KOPT-K1 (cell line): ENCODE data around the gene COTL1.
"Not testable (repeated sequence)": the region's sequence is repeated elsewhere in the genome, so short reads cannot be mapped to it uniquely, and the experiment has no call there.

Source experiments
- H3K27ac ChIP-seq: fragments of 200-600 bp; sonication (generic); 2 replicates; pipeline ENCODE4 v1.5.1; 2016; ENCODE audit warnings: antibody characterized with exemption, mild to moderate bottlenecking, low read depth, low read length; ENCODE audit not compliant: poor library complexity, severe bottlenecking
- H3K36me3 ChIP-seq: fragments of 200-600 bp; sonication (generic); 2 replicates; pipeline ENCODE4 v1.5.1; 2017; ENCODE audit warnings: antibody characterized with exemption, mild to moderate bottlenecking, low read length, moderate library complexity; ENCODE audit not compliant: insufficient read depth
- H3K9me3 ChIP-seq: fragments of 200-600 bp; sonication (generic); 2 replicates; pipeline ENCODE4 v1.5.1; 2017; ENCODE audit warnings: antibody characterized with exemption, low read length, mild to moderate bottlenecking; ENCODE audit not compliant: insufficient read depth, poor library complexity, severe bottlenecking

COTL1 gene

DNA sequence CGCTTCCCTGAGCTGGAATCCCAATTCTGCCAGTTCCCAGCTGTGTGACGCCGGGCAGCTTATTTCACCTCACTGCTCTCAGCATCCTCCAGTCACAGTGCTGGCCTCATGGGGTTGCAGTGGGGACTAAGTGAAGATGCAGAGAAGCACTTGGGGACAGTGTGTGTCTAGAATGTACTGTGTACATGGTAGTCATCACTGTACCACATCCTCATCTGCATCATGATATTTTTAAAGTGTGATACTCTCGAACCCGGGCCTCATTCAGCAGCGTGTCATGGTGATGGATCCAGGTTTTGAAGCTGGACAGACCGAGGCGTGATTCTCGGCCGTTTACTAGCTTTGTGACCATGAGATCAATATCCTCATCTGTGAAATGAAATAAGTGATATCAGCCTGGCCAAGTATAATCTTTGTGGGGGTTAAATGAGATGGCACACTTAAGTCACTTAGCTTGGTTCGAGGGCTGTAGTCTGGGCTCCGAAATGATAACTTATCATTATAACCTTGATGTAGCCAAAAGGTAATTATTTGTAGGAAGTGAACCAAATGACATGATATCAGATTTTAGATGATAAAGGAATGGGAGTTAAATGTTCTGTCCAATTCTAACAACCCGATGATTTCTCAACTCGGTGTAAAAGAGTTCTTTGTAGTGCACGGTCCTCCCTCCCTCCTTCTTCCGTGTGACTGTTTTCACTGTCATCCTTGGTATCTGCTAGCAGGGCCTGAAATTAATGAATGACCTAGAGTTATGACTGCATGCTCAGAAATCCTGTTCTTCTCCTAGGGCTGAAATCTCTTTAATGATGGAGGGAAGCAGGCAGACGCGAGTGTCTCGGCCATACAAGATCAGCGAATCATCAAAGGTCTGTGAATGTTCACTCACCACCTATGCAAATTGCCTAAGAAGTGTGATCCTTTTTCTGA lies 32.4 kb upstream of the COTL1 start:
- H3K27ac ChIP-seq: no peak overlapping the region
- H3K9me3 ChIP-seq: peaks cover 3% of the 10 kb centered on the region
- H3K36me3 ChIP-seq: no peaks in the 10 kb centered on the region

DNA sequence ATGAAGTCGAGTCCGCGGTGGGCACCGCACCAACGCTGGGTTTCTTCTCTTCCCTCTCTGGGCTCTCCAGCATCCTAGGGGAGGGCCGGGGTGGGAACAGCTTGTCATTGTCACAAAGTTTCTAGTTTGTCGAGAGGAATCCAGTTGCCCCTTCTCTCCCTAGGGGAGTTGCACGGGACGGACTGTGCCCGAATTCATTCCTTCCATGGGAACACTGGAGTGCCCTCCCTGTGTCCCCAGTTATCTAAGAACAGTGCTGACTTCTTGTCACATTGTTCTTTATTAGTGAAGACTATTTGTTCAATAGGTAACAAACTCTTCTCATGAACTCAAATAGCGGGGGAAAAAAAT lies 31.6 kb upstream of the COTL1 start:
- H3K27ac ChIP-seq: no peak overlapping the region
- H3K9me3 ChIP-seq: peaks cover 3% of the 10 kb centered on the region
- H3K36me3 ChIP-seq: no peaks in the 10 kb centered on the region

DNA sequence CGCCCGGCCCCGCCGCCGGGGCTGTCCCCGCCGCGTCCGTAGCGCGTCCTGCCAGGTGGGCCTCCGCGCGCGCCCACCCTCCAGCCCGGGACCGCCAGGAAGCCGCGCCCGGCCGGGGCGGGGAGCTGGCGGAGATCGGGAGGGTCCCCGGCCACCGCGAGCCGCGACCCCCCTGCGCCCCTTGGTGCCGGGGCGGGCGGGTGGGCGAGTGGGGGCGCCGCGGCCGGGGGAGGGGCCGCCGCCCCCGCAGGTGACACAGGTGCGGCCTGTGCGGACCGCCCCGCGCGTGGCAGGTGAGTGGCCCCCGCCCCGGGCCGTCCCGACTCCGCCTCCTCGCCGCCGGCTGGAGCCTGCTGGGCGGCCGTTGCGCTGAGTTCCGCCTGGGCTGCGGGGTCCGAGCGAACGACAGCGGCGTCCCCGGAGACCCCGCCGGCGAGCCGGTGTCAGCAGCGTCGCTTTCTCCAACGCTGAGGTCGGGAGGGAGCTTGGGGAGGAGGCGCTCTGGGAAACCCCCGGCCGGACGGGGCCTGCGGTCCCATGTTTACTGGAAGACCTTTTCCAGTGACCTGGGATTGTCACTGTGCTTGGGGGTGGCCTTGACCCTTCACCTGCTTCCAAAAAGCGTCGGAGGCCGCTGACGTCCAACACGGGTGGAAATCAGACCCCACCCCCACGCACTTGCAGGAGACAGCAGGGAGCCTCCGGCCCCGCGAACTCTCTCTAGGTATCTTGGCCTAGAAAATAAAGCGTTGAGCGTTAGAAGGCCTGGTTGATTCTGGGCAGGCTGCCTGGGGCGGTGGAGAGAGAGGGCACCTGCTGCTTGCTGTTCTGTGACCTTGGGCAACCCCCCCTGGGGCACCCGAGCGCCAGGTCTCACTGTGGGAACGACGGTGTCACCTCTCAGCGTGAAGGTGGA lies 31.0 kb upstream of the COTL1 start:
- Histone ChIP-seq H3K36me3 (no peaks in the 10 kb centered on the region), H3K9me3 (peaks cover 3% of the 10 kb centered on the region), H3K27ac (no peak overlapping the region)

DNA sequence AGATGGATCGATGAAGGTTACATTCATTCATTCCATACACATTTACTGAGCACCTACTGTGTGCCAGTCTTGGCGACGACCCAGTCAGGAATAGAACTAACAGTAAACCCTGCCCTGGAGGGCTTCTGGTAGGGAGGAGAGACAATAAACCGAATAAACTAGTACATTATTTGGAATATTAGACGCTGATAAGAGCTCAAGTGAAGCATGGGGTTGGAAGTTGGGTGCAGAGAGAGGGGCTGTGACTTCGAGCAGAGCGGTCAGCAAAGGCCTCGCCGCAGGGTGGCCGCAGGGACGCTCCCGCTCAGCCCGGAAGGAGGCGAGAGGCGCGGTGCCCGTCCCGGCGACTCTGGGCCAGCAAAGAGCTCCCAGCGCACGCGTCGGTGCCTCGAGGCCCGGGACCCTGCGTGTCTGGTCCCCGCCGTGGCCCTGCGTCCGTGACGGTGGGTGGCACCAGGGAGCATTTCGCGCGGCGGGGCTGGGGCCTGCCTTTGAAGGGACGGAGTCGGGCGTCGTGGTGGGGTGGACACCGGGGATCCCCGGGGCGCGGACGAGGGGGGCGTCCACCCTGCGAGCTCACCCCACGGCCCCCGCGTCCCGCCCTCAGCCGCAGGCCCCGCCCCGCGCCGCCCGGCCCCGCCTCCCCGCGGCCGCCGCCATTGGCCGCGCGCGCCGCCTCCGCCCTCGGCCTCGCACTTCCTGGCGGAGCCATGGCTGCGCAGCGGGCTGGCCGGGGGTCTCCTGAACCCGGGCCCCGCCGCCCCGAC lies 30.1 kb upstream of the COTL1 start, which contains the start of gene KLHL36:
TSS of gene KLHL36 (plus strand) at position 684 of the 767 bp plus-strand sequence. CDS start 2,357 bp downstream, outside the sequence.
- no peaks in the 10 kb centered on the region for H3K36me3 ChIP-seq
- H3K27ac ChIP-seq: no peak within 1 kb of the TSS

DNA sequence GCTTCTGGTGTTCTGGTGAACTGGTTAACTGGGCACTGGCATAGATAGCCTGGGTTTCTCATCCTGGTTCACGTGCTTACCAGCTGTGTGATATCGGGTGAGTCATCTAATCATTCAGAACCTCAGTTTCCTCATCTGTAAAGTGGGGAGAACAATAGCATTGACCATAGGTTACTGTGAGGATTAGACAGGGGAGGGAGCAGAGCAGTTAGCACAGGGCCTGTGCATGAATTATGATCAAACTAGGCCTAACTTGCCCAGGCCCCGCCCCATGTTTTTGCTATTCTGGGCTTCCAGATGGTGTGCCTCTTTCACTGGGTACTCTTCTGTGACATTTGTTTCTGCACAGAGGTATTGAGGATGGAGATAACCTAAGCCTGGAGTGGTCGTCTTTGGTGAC lies 25.8 kb upstream of the COTL1 start:
- Histone ChIP-seq H3K9me3 (no peaks in the 10 kb centered on the region), H3K27ac (no peak overlapping the region), H3K36me3 (no peaks in the 10 kb centered on the region)

More for the DNA sequence above, 30.1 kb upstream of the COTL1 start, which contains the start of gene KLHL36:
- H3K9me3 ChIP-seq: peaks cover 3% of the 10 kb centered on the region

DNA sequence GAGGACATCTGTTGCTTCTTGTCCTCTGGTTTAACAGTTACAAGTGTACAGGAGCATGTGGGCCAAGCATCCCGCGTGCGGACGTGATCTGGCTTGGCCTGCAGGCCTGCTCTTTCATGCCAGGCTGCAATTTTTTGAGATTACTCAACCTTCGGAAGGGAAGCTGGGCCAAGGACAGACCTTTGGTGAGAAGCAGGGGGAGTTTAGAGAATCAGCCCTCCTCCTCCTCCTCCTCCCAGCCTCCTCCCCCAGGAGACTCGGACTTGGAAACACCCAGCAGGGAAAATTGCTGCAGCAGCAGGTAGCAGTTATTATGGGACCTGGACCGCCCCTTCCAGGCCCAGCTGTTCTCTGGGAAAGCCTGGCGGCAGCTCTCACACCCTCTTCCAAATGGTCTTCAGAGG lies 25.3 kb upstream of the COTL1 start:
- Histone ChIP-seq H3K9me3 (no peaks in the 10 kb centered on the region), H3K36me3 (no peaks in the 10 kb centered on the region), H3K27ac (no peak overlapping the region)

DNA sequence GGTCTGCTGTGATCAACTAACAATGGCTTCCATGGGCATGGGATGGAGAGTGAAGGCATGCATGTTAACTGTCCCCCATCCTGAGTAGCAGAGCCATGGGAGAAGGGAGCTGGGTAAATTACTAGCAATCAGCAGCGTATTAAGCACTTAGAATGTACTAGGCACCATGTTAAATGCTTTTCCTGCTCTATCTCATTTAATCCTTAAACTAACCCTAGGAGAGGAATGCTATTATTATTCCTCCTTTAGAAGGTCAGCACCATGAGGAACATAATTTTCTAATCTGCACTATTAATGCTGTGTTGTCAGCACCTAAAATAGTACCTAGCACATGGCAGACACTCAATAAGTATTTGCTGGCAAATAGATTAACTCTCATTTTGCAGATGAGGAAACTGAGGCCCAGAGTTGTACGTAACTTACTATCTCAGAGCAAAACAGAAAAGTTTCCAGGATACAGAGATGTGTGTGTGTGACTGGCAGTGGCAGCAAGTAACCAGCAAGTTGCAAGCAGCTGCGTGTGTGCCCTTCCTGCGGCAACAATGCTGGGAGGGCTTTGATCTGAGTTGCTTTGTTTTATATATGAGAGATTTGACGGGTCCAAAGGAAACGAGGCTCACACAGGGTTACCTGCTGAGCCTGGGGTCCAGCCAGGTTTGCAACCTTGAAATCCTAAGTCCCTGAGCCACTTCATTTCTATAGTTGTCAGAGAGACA lies 23.9 kb upstream of the COTL1 start:
- Histone ChIP-seq H3K27ac (no peak overlapping the region), H3K36me3 (no peaks in the 10 kb centered on the region)

DNA sequence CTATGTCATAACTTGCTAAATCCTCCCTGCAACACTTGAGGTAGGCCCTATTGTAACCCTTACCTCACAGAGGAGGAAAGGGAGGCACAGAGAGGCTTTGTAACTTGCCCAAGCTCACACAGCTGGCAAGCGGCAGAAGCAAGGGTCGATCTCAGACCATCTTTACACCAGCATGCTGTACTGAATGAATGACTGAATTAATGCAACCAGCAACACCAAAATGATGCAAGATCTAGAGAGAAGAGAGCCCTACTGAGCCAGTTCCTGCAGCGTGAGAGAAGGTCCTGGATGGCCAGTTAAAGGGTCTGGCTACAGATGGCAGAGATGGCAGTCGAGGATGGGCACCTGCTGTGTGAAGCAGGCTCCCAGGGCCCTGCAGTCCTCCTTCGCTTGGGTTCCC lies 22.3 kb upstream of the COTL1 start:
- Histone ChIP-seq H3K36me3 (no peaks in the 10 kb centered on the region), H3K27ac (no peak overlapping the region), H3K9me3 (no peaks in the 10 kb centered on the region)

More for the DNA sequence above, 23.9 kb upstream of the COTL1 start:
- H3K9me3 ChIP-seq: no peaks in the 10 kb centered on the region

DNA sequence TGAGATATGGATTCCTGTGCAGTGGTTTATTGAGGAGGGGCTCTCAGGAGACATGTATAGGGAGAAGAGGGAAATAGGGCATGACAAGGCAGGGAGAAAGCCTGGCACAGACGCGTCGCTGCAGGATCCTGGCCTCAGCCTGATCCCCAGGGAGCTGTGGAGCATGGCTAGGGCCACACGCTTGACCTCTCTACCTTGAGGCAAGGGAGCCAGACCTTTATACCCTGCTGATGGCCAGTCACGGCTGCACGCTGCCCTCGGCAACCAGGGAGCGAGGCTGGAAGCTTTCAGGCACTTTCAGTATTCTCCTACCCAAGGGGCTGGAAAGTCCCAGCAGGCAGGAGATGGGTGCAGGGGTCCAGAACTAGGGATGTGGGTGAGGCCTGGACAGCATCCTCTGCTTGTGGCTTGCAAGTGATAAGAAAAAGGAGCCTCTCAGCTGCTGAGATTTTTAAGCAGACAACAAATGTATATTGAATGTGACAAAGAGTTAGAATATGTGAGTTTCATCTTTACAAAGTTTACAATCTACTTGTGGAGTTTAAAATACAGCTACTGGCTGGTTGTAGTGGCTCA lies 20.4 kb upstream of the COTL1 start:
- H3K9me3 ChIP-seq: no peaks in the 10 kb centered on the region
- no peak overlapping the region for H3K27ac ChIP-seq
- no peaks in the 10 kb centered on the region for H3K36me3 ChIP-seq

DNA sequence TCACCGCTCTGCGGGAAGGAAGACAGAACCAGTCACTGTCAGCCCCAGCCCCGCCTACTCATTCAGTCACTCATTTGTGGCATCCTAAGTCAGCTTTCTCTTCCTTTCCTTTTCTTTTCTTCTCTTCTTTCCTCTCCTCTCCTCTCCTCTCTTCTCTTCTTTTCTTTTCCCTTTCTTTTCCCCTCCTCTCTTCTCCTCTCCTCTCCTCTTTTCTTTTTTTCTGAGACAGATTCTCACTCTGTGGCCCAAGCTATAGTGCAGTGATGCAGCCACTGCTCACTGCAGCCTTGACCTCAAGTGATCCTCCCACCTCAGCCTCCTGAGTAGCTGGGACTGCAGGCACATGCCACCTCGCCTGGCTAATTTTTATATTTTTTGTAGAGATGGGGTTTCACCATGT lies 19.8 kb upstream of the COTL1 start:
- Histone ChIP-seq H3K27ac (no peak overlapping the region), H3K9me3 (no peaks in the 10 kb centered on the region), H3K36me3 (no peaks in the 10 kb centered on the region)

DNA sequence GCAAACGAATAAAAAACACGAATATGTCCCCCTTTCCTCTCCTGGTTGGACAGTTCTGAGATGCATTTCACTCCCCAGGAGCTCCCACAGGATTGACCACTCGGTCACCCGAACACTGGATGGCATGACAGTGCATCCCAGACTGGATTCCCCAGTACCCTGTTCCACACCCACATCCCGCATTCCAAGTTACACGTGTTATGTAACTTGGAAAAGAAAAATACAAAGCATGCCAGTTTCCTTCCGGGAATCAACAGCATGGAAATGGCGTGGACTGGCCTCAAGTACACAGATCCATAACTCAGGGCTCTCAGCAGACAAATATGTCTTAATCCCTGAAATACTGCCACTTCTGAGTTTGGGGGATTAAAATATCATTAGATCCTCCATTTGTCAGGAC lies 17.8 kb upstream of the COTL1 start:
- no peaks in the 10 kb centered on the region for H3K9me3 ChIP-seq
- no peaks in the 10 kb centered on the region for H3K36me3 ChIP-seq
- H3K27ac ChIP-seq: no peak overlapping the region

DNA sequence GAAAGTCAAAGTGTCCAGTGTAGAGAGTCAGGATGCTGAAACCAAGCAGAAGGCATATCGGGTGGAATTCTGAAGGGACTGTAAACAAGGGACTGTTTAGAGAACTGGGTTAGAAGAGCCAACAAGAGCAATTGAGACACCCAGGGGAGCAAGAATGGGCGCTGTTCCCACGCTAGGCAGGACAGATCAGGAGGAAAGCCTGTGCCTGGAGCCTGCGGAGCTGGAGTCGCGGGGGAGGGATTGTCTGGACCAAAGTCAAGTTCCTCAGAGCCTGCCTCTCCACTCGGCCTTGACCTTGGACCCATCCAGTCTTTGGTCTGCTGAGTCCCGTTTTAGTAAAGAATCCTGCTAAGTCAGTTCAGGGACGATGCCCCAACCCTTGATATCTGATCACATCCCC lies 15.7 kb upstream of the COTL1 start:
- Histone ChIP-seq H3K27ac (no peak overlapping the region), H3K9me3 (no peaks in the 10 kb centered on the region), H3K36me3 (no peaks in the 10 kb centered on the region)

DNA sequence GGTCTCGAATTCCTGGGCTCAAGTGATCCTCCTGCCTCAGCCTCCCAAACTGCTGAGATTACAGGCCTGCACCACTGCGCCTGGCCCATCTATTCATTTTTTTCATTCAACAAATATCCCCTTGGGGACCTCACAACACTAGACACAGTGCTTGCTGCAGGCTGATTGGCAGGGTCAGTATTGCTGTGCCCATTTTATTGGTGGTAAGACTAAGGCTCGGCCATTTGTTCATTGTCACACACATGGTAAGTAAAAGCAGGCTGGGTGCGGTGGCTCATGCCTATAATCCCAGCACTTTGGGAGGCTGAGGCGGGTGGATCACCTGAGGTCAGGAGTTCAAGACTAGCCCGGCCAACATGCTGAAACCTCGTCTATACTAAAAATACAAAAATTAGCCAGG lies 15.0 kb upstream of the COTL1 start:
- H3K27ac ChIP-seq, H3K9me3 ChIP-seq, H3K36me3 ChIP-seq: not testable (repeated sequence)

DNA sequence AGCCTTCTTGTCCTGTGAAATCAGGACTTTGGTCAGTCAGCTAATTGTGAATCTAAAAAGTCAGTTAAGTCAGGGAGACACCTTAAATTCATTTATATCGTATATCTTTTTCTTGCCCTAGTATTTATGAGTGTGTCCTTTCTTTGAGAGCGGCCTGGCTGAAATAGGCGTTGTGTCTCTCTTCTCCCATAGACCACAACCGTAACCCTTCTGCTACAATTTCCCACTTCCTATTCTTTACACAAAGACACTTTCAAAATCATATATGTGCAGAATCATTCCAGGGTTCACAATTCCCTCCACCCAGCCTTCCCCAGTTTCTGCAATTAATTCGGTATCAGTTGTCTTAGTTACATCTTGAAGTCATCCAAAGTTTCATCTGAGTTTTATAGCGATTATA lies 14.0 kb upstream of the COTL1 start:
- H3K9me3 ChIP-seq: no peaks in the 10 kb centered on the region
- no peaks in the 10 kb centered on the region for H3K36me3 ChIP-seq
- H3K27ac ChIP-seq: no peak overlapping the region
